Stimulated activated CD8-positive, alpha-beta memory T cell treated with anti-CD3 and anti-CD28 coated beads, Interleukin-15, amount 100 ng/mL, for 4 hours (primary cell): ENCODE data around the gene RUFY4.
"Not testable (repeated sequence)": the region's sequence is repeated elsewhere in the genome, so short reads cannot be mapped to it uniquely, and the experiment has no call there.

Experiments used
- DNase-seq, 2 donors: peaks; one replicate each; pipeline ENCODE4 v3.0.0-alpha.2; 2020; ENCODE audit warnings: low read depth in 2 of 2

Gene RUFY4

DNA sequence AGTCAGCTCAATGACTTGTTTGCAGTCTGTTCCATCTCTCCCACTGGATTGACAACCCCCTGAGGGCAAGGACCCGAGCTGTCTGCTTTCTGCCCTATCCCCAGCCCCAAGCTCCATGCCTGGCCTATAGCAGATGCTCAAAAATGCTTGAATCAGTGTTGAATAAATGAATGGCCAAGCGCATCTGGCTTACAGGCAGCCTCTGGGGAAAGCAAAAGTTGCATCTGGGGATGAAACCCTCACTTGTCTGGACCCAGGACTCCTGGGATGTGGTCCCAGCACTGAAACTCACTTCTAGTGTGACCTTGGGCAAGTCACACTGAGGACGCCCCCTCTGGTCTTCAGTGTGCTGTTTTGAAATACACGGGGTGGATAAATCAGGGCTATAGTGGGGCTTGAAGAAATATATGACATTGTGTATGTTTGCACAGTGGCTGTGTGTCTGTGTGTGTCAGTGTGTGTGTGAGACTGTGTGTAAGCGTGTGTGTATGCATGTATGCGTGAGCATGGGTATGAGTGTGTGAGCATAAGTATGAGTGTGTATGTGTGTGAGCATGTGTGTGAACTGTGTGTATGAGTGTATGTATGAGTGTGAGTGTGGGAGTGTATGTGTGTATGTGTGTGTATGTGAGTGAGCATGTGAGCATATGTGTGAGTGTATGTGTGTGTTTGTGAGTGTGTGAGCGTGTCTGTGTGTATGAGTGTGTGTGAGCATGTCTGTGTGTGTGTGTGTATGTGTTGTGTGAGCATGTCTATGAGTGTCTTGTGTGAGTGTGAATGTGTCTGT is 38.5 kb upstream of the RUFY4 start:
- DNase-seq = no peak

GRCh38 chr2:218031261-218031660 is 37.8 kb upstream of the RUFY4 start:
- DNase-seq = no peak

- DNase-seq = no peak
Observed at GRCh38 chr2:218031771-218032257, 37.2 kb upstream of the RUFY4 start.

- DNase-seq = no peak
Observed at GRCh38 chr2:218032336-218033171, 36.5 kb upstream of the RUFY4 start.

GRCh38 chr2:218033208-218033589 is 35.9 kb upstream of the RUFY4 start:
- no peak for DNase-seq

- DNase-seq = no peak
Observed at GRCh38 chr2:218033590-218034496, 35.2 kb upstream of the RUFY4 start.

GRCh38 chr2:218034497-218035213 is 34.4 kb upstream of the RUFY4 start:
- peak; percentile 29 to 36 for DNase-seq

GRCh38 chr2:218035463-218036100 is 33.5 kb upstream of the RUFY4 start:
- no peak for DNase-seq

- DNase-seq = no peak
Observed at GRCh38 chr2:218036371-218036770, 32.7 kb upstream of the RUFY4 start.

GRCh38 chr2:218039171-218039570 is 29.9 kb upstream of the RUFY4 start:
- DNase-seq = no peak

DNA sequence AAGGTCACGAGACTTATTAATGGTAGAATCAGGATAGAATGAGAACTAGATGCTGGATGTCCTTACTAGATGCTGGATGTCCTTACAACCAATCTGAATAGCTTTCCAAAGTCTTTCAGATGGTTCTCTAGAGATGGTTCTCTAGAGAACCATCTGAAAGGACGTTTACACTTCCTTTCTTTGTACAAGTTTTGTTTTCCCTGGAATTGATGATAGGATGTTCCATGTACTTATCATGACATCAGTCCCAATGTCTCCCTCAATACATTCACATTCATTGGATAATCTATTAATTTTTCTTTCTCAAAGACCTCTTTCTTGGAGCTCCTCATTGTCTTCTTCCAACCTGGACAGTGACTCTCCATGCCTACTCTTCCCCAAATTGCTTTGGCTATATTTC is 28.2 kb upstream of the RUFY4 start:
- DNase-seq = no peak

DNA sequence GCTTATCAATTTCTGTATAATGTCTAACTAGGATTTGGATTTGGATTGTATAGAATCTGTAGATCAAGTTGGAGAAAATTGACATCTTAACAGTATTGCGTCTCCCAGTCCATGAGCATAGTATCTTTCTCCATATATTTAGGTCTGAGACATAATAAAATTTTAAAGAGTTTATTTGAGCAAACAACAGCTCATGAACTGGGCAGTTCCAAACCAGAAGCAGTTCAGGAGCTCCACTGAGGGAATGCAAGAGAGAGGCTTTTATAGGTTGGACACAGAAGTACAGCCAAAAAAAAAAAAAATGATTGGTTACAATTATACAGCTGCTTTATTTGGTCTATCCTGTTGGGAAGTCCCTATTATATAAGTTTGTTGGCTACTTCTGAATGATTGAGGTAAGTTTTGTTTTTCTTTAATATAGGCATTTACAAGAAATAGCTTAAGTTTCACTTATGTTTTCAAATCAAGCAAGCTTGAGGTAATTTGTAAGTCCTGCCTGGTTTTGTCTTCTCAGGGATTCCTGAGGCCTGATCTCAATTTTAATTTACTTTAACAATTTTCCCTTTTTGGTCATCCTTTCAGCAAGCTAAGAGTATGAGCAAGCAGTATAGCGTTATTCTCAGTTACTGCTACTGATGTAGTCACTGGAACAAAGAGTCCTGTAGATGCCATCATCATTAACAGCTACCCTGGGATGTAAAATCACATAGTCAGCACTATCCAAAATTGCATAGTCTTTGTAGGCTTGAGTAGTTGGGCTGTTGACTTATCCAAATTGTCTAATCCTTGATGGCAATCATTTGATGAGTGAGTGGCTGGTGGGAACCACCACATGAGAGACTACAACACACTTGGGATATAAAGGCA is 27.5 kb upstream of the RUFY4 start:
- no peak for DNase-seq

DNA sequence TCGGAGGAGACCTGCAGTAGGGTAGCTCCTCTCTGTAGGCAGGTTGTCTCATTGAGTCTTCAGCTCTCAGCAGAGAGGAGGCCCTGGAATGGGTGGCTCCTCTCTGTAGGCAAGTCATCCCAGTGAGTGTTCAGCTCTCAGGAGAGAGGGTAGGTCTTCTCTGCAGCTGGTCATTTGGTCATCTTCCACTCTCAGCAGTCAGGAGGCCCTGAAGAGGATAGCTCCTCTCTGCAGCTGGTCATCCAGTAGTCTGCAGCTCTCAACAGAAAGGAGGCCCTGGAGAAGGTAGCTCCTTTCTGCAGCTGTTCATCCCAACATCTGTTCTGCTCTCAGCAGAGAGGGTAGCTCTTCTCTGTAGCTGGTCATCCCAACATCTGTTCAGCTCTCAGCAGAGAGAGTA is 26.0 kb upstream of the RUFY4 start:
- DNase-seq = no peak

- no peak for DNase-seq
Observed at GRCh38 chr2:218043701-218044109, 25.3 kb upstream of the RUFY4 start.

GRCh38 chr2:218044599-218044998 is 24.5 kb upstream of the RUFY4 start:
- DNase-seq = not testable (repeated sequence)

DNA sequence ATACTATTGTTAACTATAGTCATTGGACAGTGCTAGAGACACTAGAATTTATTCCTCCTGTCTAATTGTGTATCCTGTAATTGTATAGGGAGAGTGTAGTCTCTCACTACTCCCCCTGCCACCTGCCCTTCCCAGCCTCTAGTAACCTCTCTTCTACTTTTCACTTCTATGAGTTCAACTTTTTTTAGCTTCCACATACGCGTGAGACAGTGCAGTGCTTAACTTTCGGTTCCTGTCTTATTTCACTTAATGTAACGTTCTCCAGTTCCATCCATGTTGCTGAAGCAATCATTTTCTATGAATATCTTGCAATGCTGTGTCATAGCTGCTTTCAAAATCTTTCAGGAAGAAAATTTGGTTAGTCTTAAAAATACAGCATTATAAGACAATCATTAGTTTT is 22.8 kb upstream of the RUFY4 start:
- no peak for DNase-seq

GRCh38 chr2:218047536-218048225 is 21.4 kb upstream of the RUFY4 start:
- no peak for DNase-seq

DNA sequence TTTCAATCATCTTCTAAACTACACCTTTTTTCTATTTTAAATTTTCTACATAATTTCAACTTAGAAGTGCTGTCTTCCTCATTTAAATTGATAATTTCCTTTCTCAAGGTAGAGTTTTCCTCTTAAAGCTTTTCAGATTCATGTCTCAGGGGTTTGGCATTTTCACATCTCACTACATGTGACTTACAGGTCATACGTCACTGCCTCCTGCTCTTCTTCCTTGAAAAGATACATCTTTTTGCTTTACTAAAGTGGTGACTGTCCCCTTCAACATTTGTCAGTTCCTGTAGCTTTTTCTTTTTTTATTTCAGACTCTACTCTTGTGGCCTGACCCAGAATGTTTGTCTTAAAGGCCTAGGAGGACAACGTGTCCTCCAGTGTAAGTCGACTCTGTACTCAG is 17.1 kb upstream of the RUFY4 start:
- DNase-seq = no peak

DNA sequence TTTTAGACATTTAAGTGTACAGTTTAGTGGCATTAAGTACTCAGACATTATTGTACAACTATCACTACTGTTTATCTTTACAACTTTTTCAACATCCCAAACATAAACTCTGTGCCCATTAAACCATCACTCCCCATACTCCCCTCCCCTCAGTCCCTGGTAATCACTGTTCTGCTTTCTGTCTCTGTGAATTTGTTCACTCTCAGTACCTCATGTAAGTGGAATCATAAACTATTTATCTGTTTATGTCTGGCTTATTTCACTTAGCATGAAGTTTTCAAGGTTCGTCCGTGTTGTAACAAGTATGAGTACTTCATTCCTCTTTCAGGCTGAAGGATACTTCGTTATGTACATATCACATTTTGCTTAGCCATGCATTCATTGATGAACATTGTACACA is 9.8 kb upstream of the RUFY4 start:
- DNase-seq = no peak
